H9 (cell line): ENCODE measurements around the gene SORCS2. TPM values are rescaled to one million over a fixed set of nuclear protein-coding genes. Genes with fewer than 3 reads are reported as not detected.

ENCODE experiments used
- DNase-seq: peaks from one replicate; pipeline ENCODE4 v3.0.0-alpha.2; 2017
- H2AFZ ChIP-seq: one replicate; pipeline ENCODE4 v1.6.1; 2013; ENCODE audit warnings: mild to moderate bottlenecking, low read length, control low read depth, moderate library complexity
- H2AK5ac ChIP-seq: 2 replicates; pipeline ENCODE4 v1.6.1; 2013; ENCODE audit warnings: low read length, control low read depth, mixed read lengths; ENCODE audit not compliant: insufficient read length
- H2BK120ac ChIP-seq: one replicate; pipeline ENCODE4 v1.6.1; 2013; ENCODE audit warnings: low read depth, mild to moderate bottlenecking, low read length, control low read depth, inconsistent platforms; ENCODE audit not compliant: poor library complexity, severe bottlenecking
- H2BK12ac ChIP-seq: 2 replicates; pipeline ENCODE4 v1.6.1; 2013; ENCODE audit warnings: low read length, control low read depth, mixed read lengths, low read depth; ENCODE audit not compliant: insufficient read length
- H2BK15ac ChIP-seq: 2 replicates; pipeline ENCODE4 v1.6.1; 2013; ENCODE audit warnings: low read depth, low read length, control low read depth
- H2BK20ac ChIP-seq: one replicate; pipeline ENCODE4 v1.6.1; 2013; ENCODE audit warnings: low read depth, mild to moderate bottlenecking, low read length, control low read depth, inconsistent platforms; ENCODE audit not compliant: poor library complexity, severe bottlenecking
- H2BK5ac ChIP-seq: 2 replicates; pipeline ENCODE4 v1.6.1; 2013; ENCODE audit warnings: low read length, control low read depth, mixed read lengths; ENCODE audit not compliant: insufficient read length
- H3K14ac ChIP-seq: 2 replicates; pipeline ENCODE4 v1.6.1; 2013; ENCODE audit warnings: low read length, control low read depth; ENCODE audit not compliant: insufficient read depth
- H3K18ac ChIP-seq: 2 replicates; pipeline ENCODE4 v1.6.1; 2013; ENCODE audit warnings: low read depth, mild to moderate bottlenecking, mixed read lengths, low read length, control low read depth; ENCODE audit not compliant: insufficient read length
- H3K23ac ChIP-seq: 2 replicates; pipeline ENCODE4 v1.6.1; 2013; ENCODE audit warnings: low read length, control low read depth, mixed read lengths, low read depth; ENCODE audit not compliant: insufficient read length
- H3K23me2 ChIP-seq: 2 replicates; pipeline ENCODE4 v1.6.1; 2013; ENCODE audit warnings: low read depth, mild to moderate bottlenecking, mixed read lengths, low read length, control low read depth; ENCODE audit not compliant: insufficient read length, poor library complexity, severe bottlenecking
- H3K27ac ChIP-seq: 2 replicates; pipeline ENCODE4 v1.5.1; 2013; ENCODE audit warnings: low read length, control low read depth, mixed read lengths, low read depth; ENCODE audit not compliant: insufficient read length
- H3K27me3 ChIP-seq: 2 replicates; pipeline ENCODE4 v1.6.1; 2013; ENCODE audit warnings: low read length, control low read depth, inconsistent platforms; ENCODE audit not compliant: insufficient read depth
- H3K4ac ChIP-seq: 2 replicates; pipeline ENCODE4 v1.6.1; 2013; ENCODE audit warnings: low read depth, mild to moderate bottlenecking, control low read depth, inconsistent platforms, low read length, moderate library complexity
- H3K4me1 ChIP-seq: 2 replicates; pipeline ENCODE4 v1.6.1; 2013; ENCODE audit warnings: low read length, control low read depth, inconsistent platforms; ENCODE audit not compliant: insufficient read depth
- H3K4me2 ChIP-seq: 2 replicates; pipeline ENCODE4 v1.6.1; 2013; ENCODE audit warnings: low read length, control low read depth, mixed read lengths; ENCODE audit not compliant: insufficient read length, insufficient read depth
- H3K56ac ChIP-seq: 2 replicates; pipeline ENCODE4 v1.6.1; 2013; ENCODE audit warnings: low read depth, mild to moderate bottlenecking, mixed read lengths, low read length, control low read depth; ENCODE audit not compliant: insufficient read length
- H3K79me1 ChIP-seq: 2 replicates; pipeline ENCODE4 v1.6.1; 2013; ENCODE audit warnings: low read depth, mild to moderate bottlenecking, moderate library complexity, low read length, control low read depth, inconsistent platforms; ENCODE audit not compliant: insufficient read depth, poor library complexity, severe bottlenecking
- H3K79me2 ChIP-seq: 2 replicates; pipeline ENCODE4 v1.6.1; 2013; ENCODE audit warnings: low read length, control low read depth, inconsistent platforms; ENCODE audit not compliant: insufficient read depth
- H3K9ac ChIP-seq: 2 replicates; pipeline ENCODE4 v1.6.1; 2013; ENCODE audit warnings: low read length, control low read depth, mixed read lengths; ENCODE audit not compliant: insufficient read length; ENCODE audit errors: extremely low read depth
- H3K9me3 ChIP-seq: one replicate; pipeline ENCODE4 v1.6.1; 2013; ENCODE audit warnings: low read depth, low read length, inconsistent platforms; ENCODE audit not compliant: control insufficient read depth
- H3T11ph ChIP-seq: one replicate; pipeline ENCODE4 v1.6.1; 2013; ENCODE audit warnings: mild to moderate bottlenecking, low read length, control low read depth, inconsistent platforms
- H4K20me1 ChIP-seq: one replicate; pipeline ENCODE4 v1.6.1; 2013; ENCODE audit not compliant: control insufficient read depth, insufficient read length, insufficient read depth
- H4K5ac ChIP-seq: 2 replicates; pipeline ENCODE4 v1.6.1; 2013; ENCODE audit warnings: low read depth, mild to moderate bottlenecking, mixed read lengths, low read length, control low read depth; ENCODE audit not compliant: insufficient read length
- H4K8ac ChIP-seq: replicated peaks from 2 replicates; pipeline ENCODE4 v1.6.1; 2013; ENCODE audit warnings: low read length, control low read depth, mixed read lengths, low read depth; ENCODE audit not compliant: insufficient read length
- H4K91ac ChIP-seq: 2 replicates; pipeline ENCODE4 v1.6.1; 2013; ENCODE audit warnings: low read depth, mild to moderate bottlenecking, moderate library complexity, mixed read lengths, low read length, control low read depth; ENCODE audit not compliant: insufficient read length
- H3K27ac Mint-ChIP-seq, 3 experiments: 2 replicates in 2 of 3; 3 replicates in 1 of 3; pipeline ENCODE4 v1.8.0; 2020 to 2021; ENCODE audit warnings: mixed read lengths in 3 of 3, mild to moderate bottlenecking in 1 of 3, moderate library complexity in 1 of 3
- H3K27me3 Mint-ChIP-seq: 2 replicates; pipeline ENCODE4 v1.8.0; 2021; ENCODE audit warnings: low read depth, mild to moderate bottlenecking, moderate library complexity, mixed read lengths
- H3K36me3 Mint-ChIP-seq, 3 experiments: 2 replicates in 2 of 3; 3 replicates in 1 of 3; pipeline ENCODE4 v1.8.0; 2020 to 2021; ENCODE audit warnings: low read depth in 3 of 3, mixed read lengths in 3 of 3; ENCODE audit not compliant: insufficient read depth in 1 of 3
- H3K4me1 Mint-ChIP-seq, 2 experiments: 2 replicates each; pipeline ENCODE4 v1.8.0; 2020; ENCODE audit warnings: mixed read lengths in 2 of 2
- H3K4me3 Mint-ChIP-seq, 2 experiments: 2 replicates in 1 of 2; 3 replicates in 1 of 2; pipeline ENCODE4 v1.8.0; 2020 to 2021; ENCODE audit warnings: mild to moderate bottlenecking in 2 of 2, mixed read lengths in 2 of 2, moderate library complexity in 1 of 2
- H3K9me3 Mint-ChIP-seq, 2 experiments: 2 replicates in 1 of 2; 3 replicates in 1 of 2; pipeline ENCODE4 v1.8.0; 2020; ENCODE audit warnings: mild to moderate bottlenecking in 2 of 2, mixed read lengths in 2 of 2, moderate library complexity in 1 of 2
- WGBS: extraction: QIAGEN DNeasy Blood & Tissue Kit; methylation state at CpG from one replicate; pipeline ENCODE4 v1.1.7; 2013; ENCODE audit warnings: missing lambda C conversion rate, low lambda C conversion rate, mixed read lengths; ENCODE audit not compliant: insufficient read length; ENCODE audit errors: extremely low coverage; 5-methylcytosine and 5-hydroxymethylcytosine counted together
- total RNA-seq: library from RNA; stranded (reverse); gene quantifications from 2 replicates; pipeline ENCODE4 v1.2.1, GENCODE V29; 2021
- TF ChIP-seq, protein P1 (sequence below): fragments of 200-600 bp; sonication (generic); conservative IDR thresholded peaks from 3 replicates; pipeline ENCODE4 v1.8.0; 2021; ENCODE audit warnings: antibody characterized with exemption, mild to moderate bottlenecking

The SORCS2 gene
- total RNA-seq, 1 experiment from 2014 or later, result 0.57 TPM

DNA sequence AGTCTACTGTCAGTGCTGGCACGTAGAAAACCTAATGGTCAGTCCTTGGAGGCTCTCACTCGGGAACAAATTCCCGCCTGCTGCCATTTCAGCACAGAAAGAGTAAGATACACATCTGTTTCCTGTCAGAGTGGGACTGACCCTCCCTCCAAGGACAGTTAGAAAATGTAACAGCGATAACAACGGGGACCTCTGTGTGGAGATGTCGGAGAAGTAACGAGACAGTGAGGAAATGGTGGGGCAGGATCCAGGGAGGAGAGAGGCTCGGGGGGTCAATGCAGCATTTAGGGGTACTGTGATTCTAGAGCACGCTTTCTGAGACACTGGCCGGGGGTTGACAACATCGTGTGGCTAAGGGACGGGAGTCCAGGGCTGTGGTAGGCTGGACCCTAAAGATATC lies 36.0 kb upstream of the SORCS2 start:
- no peak overlapping the region for H3K56ac ChIP-seq
- H4K5ac ChIP-seq, result no peak overlapping the region
- no peak overlapping the region for H2BK5ac ChIP-seq
- H3K23ac ChIP-seq, result no peak overlapping the region
- H3K14ac ChIP-seq, result no peak overlapping the region
- peaks cover 13% of the 10 kb centered on the region for H3K27me3 Mint-ChIP-seq
- H3K9ac ChIP-seq, result no peak overlapping the region
- H3K23me2 ChIP-seq, result no peaks in the 10 kb centered on the region
- H3K79me2 ChIP-seq, result no peaks in the 10 kb centered on the region
- no peak overlapping the region for H3K18ac ChIP-seq
- no peak overlapping the region for H2BK15ac ChIP-seq
- H4K91ac ChIP-seq, result no peak overlapping the region
- no peaks in the 10 kb centered on the region for H3K9me3 ChIP-seq
- no peaks in the 10 kb centered on the region for H3K27me3 ChIP-seq
- H3K4me3 Mint-ChIP-seq, result no peak overlapping the region
- H3K27ac Mint-ChIP-seq, result no peak overlapping the region; a peak in 1 of 7 replicates
- H2BK12ac ChIP-seq, result no peak overlapping the region
- no peak overlapping the region for H3T11ph ChIP-seq
- H3K4ac ChIP-seq, result no peak overlapping the region
- no peaks in the 10 kb centered on the region for H3K36me3 Mint-ChIP-seq
- peaks cover 11 to 27% of the 10 kb centered on the region in 2 experiments for H3K4me1 Mint-ChIP-seq
- no peak overlapping the region for H2BK20ac ChIP-seq
- no peak overlapping the region for H3K4me2 ChIP-seq
- DNase-seq, result peak; percentile 11
- H4K20me1 ChIP-seq, result no peaks in the 10 kb centered on the region
- H2AFZ ChIP-seq, result no peak overlapping the region
- no CpG with 5 or more reads among the region's 12 CpGs for WGBS
- no peaks in the 10 kb centered on the region for H3K9me3 Mint-ChIP-seq
- no peaks in the 10 kb centered on the region for H3K4me1 ChIP-seq
- no peak overlapping the region for H2BK120ac ChIP-seq
- H2AK5ac ChIP-seq, result no peak overlapping the region
- no peaks in the 10 kb centered on the region for H3K79me1 ChIP-seq
- H4K8ac ChIP-seq, result no peak overlapping the region
- TF ChIP-seq, protein P1, sequence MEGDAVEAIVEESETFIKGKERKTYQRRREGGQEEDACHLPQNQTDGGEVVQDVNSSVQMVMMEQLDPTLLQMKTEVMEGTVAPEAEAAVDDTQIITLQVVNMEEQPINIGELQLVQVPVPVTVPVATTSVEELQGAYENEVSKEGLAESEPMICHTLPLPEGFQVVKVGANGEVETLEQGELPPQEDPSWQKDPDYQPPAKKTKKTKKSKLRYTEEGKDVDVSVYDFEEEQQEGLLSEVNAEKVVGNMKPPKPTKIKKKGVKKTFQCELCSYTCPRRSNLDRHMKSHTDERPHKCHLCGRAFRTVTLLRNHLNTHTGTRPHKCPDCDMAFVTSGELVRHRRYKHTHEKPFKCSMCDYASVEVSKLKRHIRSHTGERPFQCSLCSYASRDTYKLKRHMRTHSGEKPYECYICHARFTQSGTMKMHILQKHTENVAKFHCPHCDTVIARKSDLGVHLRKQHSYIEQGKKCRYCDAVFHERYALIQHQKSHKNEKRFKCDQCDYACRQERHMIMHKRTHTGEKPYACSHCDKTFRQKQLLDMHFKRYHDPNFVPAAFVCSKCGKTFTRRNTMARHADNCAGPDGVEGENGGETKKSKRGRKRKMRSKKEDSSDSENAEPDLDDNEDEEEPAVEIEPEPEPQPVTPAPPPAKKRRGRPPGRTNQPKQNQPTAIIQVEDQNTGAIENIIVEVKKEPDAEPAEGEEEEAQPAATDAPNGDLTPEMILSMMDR, result no peak
- H3K27ac ChIP-seq, result no peak overlapping the region
